ENCODE data around the gene BET1. TPM values are rescaled to one million over a fixed set of nuclear protein-coding genes. Genes with fewer than 3 reads are reported as not detected.

BET1 gene
- total and polyA plus RNA-seq, 2 of the 8 experiments (the other 6 are each of a cell fraction or from before 2014, with no cell fraction given): 20.6 to 31.7 TPM

DNA sequence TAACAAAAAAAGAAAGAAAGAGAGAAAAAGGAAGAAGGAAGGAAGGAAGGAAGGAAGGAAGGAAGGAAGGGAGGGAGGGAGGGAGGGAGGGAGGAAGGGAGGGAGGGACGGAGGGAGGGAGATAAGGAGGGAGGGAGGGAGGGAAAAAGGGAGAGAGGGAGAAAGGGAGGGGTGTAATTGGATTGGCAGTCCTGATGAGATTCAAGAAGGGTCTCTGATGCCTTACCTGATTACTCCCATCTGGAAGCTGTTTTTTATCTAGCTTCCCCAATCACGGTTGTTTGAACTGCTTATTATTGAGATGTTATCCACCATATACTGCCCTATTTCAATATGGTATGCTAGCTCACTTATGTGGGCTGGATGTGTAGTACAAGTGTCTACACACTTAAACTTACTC lies 55.3 kb downstream of the BET1 start (continued):
- TF ChIP-seq SAP30 (IDR thresholded peaks at IDR 0.05; ENCODE audit: insufficient read depth, insufficient replicate concordance, low read length): no peak
